GM21619 (cell line): ENCODE measurements around the gene ACE2.

Source experiments
- ATAC-seq: cut with Tn5 transposase; IDR thresholded peaks from one replicate; pipeline ENCODE4 v1.9.1; 2021; ENCODE audit not compliant: unreplicated experiment

The ACE2 gene

GRCh38 chrX:15576019-15576418, 24.7 kb downstream of the ACE2 start:
- ATAC-seq = no peak

GRCh38 chrX:15574017-15574416, 26.7 kb downstream of the ACE2 start:
- no peak for ATAC-seq

GRCh38 chrX:15570145-15570544, 30.6 kb downstream of the ACE2 start:
- no peak for ATAC-seq

- no peak for ATAC-seq
Observed at GRCh38 chrX:15567886-15568616, 32.7 kb downstream of the ACE2 start.

- no peak for ATAC-seq
Observed at GRCh38 chrX:15567267-15567666, 33.5 kb downstream of the ACE2 start.

GRCh38 chrX:15566244-15566643, 34.5 kb downstream of the ACE2 start:
- ATAC-seq = no peak

GRCh38 chrX:15564981-15565579, 35.7 kb downstream of the ACE2 start:
- ATAC-seq = peak; percentile 69

- ATAC-seq = no peak
Observed at GRCh38 chrX:15563056-15563455, 37.7 kb downstream of the ACE2 start.

- ATAC-seq = no peak
Observed at GRCh38 chrX:15560924-15561323, 39.8 kb downstream of the ACE2 start.

- ATAC-seq = no peak
Observed at GRCh38 chrX:15559227-15559626, 41.5 kb downstream of the ACE2 start.

- ATAC-seq = no peak
Observed at GRCh38 chrX:15549189-15550012, 51.4 kb downstream of the ACE2 start.

- no peak for ATAC-seq
Observed at GRCh38 chrX:15547356-15547755, 53.4 kb downstream of the ACE2 start.

GRCh38 chrX:15546745-15547144, 54.0 kb downstream of the ACE2 start:
- no peak for ATAC-seq

GRCh38 chrX:15530318-15530717, 70.4 kb downstream of the ACE2 start:
- no peak for ATAC-seq

GRCh38 chrX:15529165-15529564, 71.6 kb downstream of the ACE2 start:
- no peak for ATAC-seq

GRCh38 chrX:15525664-15526416, 74.9 kb downstream of the ACE2 start:
- ATAC-seq = no peak

- ATAC-seq = no peak
Observed at GRCh38 chrX:15524417-15524816, 76.3 kb downstream of the ACE2 start.

GRCh38 chrX:15523088-15523487, 77.7 kb downstream of the ACE2 start:
- no peak for ATAC-seq

- ATAC-seq = no peak
Observed at GRCh38 chrX:15522464-15522863, 78.3 kb downstream of the ACE2 start.

GRCh38 chrX:15515931-15516330, 84.8 kb downstream of the ACE2 start:
- ATAC-seq = no peak

GRCh38 chrX:15514279-15514678, 86.5 kb downstream of the ACE2 start:
- no peak for ATAC-seq
